Skin epidermis (tissue), 12 donors: Measurements from ENCODE around the gene FRMD4B.
A peak's percentile ranks its signal among the peaks of the same experiment; 100 is the strongest.

Source experiments
- H3K27ac ChIP-seq, 21 experiments: fragments of 200-600 bp; sonication (generic) in 11 of 21; one replicate each; pipeline ENCODE4 v1.5.0; 2020; ENCODE audit warnings: mild to moderate bottlenecking in 3 of 21, inconsistent platforms in 2 of 21, moderate library complexity in 2 of 21
- H3K4me3 ChIP-seq, 7 experiments: fragments of 200-600 bp; sonication (generic) in 2 of 7; one replicate each; pipeline ENCODE4 v1.5.0; 2020; ENCODE audit warnings: inconsistent platforms in 2 of 7, mild to moderate bottlenecking in 2 of 7, moderate library complexity in 1 of 7

FRMD4B gene

DNA sequence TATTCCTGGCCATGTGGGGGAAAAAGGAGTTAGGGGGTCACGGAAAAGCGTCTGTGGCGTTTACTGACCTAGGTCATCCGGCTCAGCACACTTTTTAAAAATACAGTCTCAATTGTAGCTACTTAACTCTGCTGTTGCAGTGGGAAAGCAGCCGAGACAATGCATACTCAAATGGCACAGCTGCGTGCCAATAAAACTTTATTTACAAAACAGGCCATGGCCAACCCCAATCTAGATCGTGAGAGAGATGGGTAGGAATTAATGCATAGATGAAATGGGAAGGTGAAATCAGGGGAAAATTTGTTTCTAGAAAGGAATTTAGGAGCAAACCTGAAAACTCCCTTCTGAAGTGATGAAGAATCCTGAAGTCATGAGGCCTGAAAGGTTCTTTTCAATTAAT is 22.0 kb upstream of the FRMD4B start:
- no peak overlapping the region for H3K27ac ChIP-seq

GRCh38 chr3:69406163-69406562 is 20.3 kb upstream of the FRMD4B start:
- no peak overlapping the region for H3K4me3 ChIP-seq
- no peak overlapping the region for H3K27ac ChIP-seq

More for the DNA sequence above, 22.0 kb upstream of the FRMD4B start:
- H3K4me3 ChIP-seq: no peak overlapping the region

DNA sequence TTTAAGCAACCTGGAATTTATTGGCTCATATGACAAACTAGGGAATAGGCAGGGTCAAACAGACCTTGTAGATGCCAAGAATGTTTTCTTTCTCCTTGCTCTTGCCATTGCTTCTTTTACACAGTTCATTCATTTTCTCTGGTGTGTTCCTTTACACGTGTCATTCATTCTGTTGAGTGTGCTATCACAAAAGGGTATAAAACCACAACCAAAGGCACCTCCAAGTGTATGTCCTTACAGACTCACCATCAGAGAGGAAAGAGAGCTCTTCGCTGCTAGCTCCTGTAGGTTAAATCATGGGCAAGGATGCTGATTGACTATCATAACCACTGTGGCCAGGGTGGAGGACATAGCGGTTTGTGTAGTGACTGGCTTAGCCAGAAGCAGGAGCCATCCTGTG is 19.2 kb upstream of the FRMD4B start:
- Histone ChIP-seq H3K27ac (no peak overlapping the region), H3K4me3 (no peak overlapping the region)

- H3K27ac ChIP-seq: no peak overlapping the region
Observed at GRCh38 chr3:69403454-69403853, 17.6 kb upstream of the FRMD4B start.

GRCh38 chr3:69400683-69401082 is 14.8 kb upstream of the FRMD4B start:
- H3K4me3 ChIP-seq: no peak overlapping the region
- no peak overlapping the region for H3K27ac ChIP-seq

More at GRCh38 chr3:69403454-69403853, 17.6 kb upstream of the FRMD4B start:
- H3K4me3 ChIP-seq: no peak overlapping the region

- Histone ChIP-seq H3K27ac (no peak overlapping the region), H3K4me3 (no peak overlapping the region)
Observed at GRCh38 chr3:69392850-69393249, 7.0 kb upstream of the FRMD4B start.

DNA sequence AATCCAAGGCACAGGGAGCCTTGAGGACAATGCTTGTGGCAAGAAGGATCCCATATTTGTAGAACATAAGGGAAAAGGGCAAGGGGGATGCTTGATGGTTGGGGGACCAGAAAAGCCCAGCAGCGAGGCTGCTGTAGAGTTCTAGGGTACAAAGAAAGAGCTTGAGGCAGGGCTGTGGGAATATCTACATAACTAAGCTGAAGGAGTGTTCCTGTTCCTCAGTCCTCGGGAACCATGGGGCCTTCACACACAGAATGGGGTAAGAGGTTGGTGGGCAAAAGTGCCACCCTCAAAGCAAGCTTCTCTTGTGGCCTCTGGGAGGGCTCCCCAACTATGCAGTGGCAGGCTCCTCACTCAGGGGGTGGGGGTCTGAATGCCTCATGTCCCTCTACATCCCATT is 6.5 kb upstream of the FRMD4B start:
- Histone ChIP-seq H3K4me3 (no peak overlapping the region), H3K27ac (no peak overlapping the region)

- Histone ChIP-seq H3K4me3 (no peak overlapping the region), H3K27ac (no peak overlapping the region)
Observed at GRCh38 chr3:69391554-69391953, 5.7 kb upstream of the FRMD4B start.

- H3K4me3 ChIP-seq: no peak overlapping the region
- no peak overlapping the region for H3K27ac ChIP-seq
Observed at GRCh38 chr3:69390771-69391170, 4.9 kb upstream of the FRMD4B start.

- Histone ChIP-seq H3K27ac (no peak overlapping the region), H3K4me3 (no peak overlapping the region)
Observed at GRCh38 chr3:69389520-69390248, 3.8 kb upstream of the FRMD4B start.

- H3K4me3 ChIP-seq: no peak overlapping the region
- no peak overlapping the region for H3K27ac ChIP-seq
Observed at GRCh38 chr3:69388241-69388640, 2.4 kb upstream of the FRMD4B start.

DNA sequence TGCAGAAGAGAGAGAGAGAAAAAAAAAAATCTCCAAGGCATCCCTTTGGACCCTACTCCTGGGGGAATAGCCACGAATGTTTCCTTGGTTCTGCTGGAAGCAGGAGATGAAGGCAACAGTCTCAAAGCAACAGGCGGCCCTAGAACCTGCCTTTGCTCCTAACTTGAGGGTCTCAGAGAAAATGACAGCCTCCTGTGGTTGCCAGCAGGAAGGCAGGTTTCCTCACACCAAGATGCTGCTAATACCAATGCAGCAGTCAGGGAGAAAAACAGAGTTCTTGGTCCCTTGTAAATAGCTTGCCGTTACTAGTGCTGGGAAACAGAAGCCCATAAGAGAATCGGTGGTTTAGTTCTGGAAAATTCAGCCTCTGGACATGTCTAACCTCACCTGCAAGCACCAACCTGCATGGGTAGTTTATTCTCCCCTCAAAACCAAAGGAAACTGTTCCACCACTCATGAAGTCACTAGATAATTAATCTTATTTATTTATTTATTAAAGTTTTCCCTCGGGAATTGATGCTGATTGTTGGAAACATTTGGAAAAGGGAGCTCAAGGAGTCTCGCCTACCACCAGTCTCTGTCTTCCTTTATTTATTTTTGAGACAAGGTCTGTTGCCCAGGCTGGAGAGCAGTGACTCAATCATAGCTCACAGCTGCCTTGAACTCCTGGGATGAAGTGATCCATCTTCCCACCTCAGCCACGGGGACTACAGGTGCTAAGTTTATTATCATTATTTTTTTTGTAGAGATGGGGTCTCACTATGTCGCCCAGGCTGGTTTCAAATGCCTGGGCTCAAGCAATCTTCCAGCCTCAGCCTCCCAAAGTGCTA is 883 bp upstream of the FRMD4B start:
- H3K4me3 ChIP-seq: peak overlapping the region in 6 of 7 experiments; percentile 35 to 49 (median 46)
- peak overlapping the region in 2 of 21 experiments; percentile 63 to 68 for H3K27ac ChIP-seq

DNA sequence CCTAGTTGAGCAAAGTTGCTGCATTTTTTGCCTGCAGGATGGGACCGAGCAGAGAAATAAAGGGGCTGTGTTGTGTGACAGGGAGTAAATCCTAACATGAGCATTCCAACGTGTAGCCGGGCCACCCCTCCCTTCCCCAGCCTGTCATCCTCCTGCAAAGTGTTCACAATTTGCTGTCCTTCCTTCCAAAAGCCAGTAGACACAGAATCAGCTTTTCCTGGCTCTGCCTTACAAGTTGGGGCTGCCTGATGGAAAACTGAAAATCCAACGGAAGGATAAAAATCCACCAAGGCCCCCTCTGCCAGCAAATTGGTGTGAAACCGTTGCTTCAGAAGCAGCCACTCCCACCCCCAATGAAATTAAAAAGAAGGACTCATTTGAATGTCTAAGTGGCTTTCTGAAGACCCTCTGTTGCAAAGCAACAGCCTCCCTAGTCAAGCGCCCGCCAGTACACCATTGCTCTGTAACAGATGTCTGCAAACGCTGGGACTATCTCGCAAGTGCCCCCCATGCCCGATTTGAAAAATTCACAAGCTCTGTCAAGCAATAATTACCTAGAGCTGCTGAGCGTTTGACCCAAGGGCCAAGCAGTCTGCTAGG is 665 bp downstream of the FRMD4B start:
- H3K4me3 ChIP-seq: peak overlapping the region; percentile 35 to 49 (median 43)
- peak overlapping the region in 6 of 21 experiments; percentile 8 to 68 (median 46) for H3K27ac ChIP-seq

GRCh38 chr3:69384326-69384725 is 1.6 kb downstream of the FRMD4B start:
- Histone ChIP-seq H3K4me3 (no peak overlapping the region), H3K27ac (no peak overlapping the region)

DNA sequence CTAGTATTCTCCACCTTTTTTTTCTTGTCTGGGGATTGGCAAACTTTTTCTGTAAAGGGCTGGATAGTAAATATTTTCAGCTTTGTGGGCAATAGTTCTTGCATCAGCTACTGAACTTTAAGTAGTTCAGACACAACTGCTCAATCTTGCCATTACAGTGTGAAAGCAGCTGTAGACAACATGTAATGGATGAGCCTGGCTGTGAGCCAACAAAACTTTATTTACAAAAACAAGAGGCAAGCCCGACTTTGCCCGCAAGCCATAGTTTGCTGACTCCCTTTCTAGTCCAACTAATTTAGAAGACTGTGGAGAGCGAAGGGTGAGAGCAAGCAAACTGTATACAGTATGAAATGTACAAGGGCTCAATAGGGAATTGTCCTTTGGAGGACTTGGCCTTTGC is 6.2 kb downstream of the FRMD4B start:
- H3K27ac ChIP-seq: no peak overlapping the region
- no peak overlapping the region for H3K4me3 ChIP-seq

DNA sequence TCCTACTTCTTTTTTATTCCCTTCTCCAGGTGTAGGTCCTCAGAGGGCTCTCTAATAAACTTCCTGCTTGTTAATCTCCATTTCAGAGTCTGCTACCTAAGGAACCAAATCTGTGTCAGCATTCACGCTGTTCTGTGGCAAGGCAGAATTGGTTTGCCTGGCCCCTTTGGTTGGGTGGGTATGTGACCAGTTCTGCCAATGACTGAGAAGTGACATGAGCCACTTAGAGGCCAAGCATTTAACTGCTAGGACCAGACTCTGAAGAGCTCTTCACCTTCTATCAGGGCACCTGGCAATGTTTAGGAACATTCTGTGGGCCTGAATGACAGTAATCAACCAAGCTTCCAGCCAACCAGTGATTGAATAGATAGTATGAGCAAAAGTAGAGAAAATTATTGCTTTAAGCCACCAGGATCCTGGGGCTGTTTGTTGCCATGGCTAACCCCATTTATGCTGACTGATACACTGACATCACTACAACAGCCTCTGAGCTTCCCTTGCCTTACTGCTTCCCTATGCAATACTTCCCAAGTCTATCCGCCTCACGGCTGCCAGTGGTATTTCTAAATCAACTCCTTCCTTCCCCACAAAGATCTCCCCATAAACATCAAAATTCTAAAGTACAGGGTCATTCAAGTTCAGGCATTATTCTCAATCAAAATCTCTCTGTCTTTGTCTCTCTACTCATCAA is 7.6 kb downstream of the FRMD4B start:
- H3K27ac ChIP-seq: no peak overlapping the region
- H3K4me3 ChIP-seq: no peak overlapping the region

GRCh38 chr3:69377262-69377661 is 8.6 kb downstream of the FRMD4B start:
- no peak overlapping the region for H3K27ac ChIP-seq

DNA sequence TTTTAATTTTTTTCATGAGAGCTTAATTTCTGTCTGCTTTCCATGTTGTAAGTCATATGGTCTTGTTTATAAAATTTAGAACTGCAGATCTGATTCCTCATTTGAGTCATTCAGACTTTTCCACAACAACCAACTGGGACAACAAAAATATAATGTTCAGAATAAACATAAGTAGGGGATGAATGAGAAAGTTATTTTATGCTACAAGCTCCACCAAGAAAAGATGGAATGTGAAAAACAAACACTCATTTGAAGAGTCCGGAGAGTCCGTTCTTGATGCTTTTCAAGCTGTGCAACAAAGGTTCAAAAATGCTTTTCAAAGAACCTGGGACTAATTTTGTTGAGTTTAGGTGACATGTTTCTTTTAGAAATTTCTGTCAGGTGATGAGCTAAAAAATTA is 9.2 kb downstream of the FRMD4B start:
- Histone ChIP-seq H3K27ac (no peak overlapping the region), H3K4me3 (no peak overlapping the region)

More at GRCh38 chr3:69377262-69377661, 8.6 kb downstream of the FRMD4B start:
- H3K4me3 ChIP-seq: no peak overlapping the region

GRCh38 chr3:69371816-69372215 is 14.1 kb downstream of the FRMD4B start:
- Histone ChIP-seq H3K4me3 (no peak overlapping the region), H3K27ac (peak overlapping the region in 2 of 21 experiments; percentile 8 to 75)

GRCh38 chr3:69370901-69371301 is 15.0 kb downstream of the FRMD4B start:
- Histone ChIP-seq H3K4me3 (no peak overlapping the region), H3K27ac (peak overlapping the region in 14 of 21 experiments; percentile 4 to 75 (median 70))
